AG08395 (cell line): ENCODE data around the gene CBX4.

Experiments used
- DNase-seq: peaks from one replicate; pipeline ENCODE4 v3.0.0; 2012; ENCODE audit warnings: mixed read lengths, low spot score

Gene CBX4

DNA sequence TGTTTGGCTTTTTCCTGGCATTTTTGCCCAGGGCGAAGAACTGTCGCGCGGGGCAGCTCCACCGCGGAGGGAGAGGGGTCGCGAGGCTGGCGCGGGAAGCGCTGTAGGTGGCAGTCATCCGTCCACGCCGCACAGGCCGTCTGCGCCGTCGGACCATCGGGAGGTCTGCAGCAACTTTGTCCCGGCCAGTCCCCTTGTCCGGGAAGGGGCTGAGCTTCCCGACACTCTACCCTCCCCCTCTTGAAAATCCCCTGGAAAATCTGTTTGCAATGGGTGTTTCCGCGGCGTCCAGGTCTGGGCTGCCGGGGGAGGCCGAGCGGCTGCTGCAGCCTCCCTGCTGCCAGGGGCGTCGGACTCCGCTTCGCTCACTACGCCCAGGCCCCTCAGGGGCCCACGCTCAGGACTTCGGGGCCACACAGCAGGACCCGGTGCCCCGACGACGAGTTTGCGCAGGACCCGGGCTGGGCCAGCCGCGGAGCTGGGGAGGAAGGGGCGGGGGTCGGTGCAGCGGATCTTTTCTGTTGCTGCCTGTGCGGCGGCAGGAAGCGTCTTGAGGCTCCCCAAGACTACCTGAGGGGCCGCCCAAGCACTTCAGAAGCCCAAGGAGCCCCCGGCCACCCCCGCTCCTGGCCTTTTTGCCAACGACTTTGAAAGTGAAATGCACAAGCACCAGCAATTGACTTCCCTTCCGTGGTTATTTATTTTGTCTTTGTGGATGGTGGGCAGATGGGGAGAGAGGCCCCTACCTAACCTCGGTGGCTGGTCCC, 2.3 kb upstream of the CBX4 start:
- DNase-seq: no peak

GRCh38 chr17:79840989-79841286, 1.7 kb upstream of the CBX4 start:
- DNase-seq: no peak

GRCh38 chr17:79840269-79840988, 1.2 kb upstream of the CBX4 start:
- DNase-seq: no peak

- peak; percentile 39 for DNase-seq
Observed at GRCh38 chr17:79838522-79839274, 542 bp downstream of the CBX4 start.

DNA sequence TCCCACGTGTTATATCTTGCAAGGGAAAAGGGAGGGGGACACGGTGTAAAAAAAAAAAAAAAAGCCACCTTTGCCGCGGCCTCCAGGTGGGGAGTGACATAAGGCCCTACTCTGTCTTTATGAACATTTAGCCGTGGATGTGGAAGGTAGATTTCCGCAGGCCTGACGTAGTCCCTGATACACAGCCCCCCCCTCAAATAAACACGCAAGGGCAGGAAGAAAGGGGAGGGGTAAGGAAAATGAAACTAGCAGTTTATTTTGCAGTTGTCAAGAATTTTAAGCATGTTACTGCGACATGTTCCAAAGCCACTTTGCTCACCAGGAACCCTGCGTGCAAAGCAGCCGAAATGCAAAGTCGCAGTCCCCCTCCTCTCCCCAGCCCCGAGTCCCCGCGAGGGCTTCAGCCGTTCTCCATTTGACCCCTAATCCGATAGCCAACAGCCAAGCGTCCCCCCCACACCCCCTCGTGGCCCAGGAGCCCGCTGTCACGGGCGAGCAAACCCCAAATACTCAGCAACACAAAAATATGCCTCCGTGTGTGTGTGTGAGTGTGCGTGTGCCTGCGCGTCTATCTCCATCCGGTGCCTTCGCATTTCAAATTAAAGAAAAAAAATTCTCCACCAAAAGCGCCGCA, 1.2 kb downstream of the CBX4 start:
- no peak for DNase-seq

- peak; percentile 41 for DNase-seq
Observed at GRCh38 chr17:79836972-79837887, 2.0 kb downstream of the CBX4 start.

DNA sequence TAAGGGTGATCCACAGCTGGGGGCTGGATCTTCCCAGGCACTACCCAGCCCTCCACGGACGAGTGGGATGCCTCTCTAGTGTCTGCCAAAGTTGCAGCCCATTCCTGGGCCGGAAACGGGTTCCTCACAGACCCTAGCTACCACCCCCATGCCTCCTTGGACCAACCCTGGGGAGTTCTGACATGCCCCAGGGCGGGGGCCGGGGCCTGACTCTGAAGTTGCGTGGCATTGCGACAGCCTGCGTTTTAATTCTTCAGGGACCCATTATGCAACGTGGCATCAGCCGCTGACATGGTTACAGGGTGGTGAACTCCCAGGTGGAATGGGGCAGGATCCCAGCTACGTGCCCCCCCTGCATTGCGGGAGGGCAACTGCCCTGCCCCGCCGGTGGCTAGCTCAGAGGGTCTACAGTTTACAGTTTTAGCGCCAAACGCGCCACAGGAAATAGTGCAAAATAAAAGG, 2.7 kb downstream of the CBX4 start:
- DNase-seq: no peak

GRCh38 chr17:79835953-79836509, 3.2 kb downstream of the CBX4 start:
- no peak for DNase-seq

GRCh38 chr17:79835470-79835899, 3.8 kb downstream of the CBX4 start:
- no peak for DNase-seq

- DNase-seq: no peak
Observed at GRCh38 chr17:79834565-79835469, 4.4 kb downstream of the CBX4 start.

GRCh38 chr17:79833744-79834564, 5.3 kb downstream of the CBX4 start:
- no peak for DNase-seq

GRCh38 chr17:79833110-79833450, 6.2 kb downstream of the CBX4 start:
- DNase-seq: no peak

GRCh38 chr17:79832218-79833109, 6.8 kb downstream of the CBX4 start:
- DNase-seq: no peak

DNA sequence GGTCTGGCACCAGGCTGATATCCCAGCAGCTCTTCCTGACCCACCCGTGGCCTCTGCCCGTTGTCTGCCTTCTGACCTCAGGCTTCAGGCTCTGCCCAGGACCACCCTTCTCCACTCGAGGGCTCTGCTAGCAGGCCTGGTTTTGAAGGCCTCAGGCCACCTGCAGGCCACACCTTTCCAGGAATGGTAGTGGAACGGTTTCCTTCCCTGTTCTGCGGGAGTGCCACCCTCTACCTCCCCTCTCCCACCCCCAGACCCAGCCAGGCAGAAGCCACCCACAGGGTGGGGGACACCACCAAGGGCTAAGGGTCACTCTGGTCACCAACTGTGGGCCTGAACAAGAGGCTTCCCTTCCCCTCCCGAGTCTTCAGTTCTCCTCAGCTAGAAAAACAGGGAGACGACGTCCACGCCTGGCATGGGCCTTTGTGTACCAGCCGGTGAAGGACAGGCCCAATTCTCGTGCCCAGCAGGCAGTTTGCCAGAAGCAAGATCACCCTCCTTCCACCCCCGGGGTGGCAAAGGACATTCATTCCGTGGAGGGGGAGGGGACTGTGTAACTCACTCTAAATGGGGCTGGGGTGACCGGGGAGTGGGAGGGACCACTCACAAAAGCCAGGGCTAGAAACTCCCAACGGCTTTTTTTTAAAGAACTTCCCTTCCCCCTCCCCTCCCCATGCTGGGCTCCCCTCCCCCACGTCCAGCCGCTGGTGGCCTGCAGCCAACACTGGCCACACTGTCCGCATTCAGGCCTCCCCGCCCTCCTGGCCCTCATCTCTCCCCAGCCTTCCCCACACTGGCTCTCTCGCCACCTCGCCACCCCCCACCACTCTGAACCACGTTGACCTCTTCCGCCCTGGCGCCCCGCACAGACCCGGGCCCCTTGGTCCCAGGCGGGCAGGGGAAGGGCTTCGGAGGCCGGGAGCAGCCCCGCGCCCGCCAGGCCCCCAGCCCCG, 7.7 kb downstream of the CBX4 start:
- DNase-seq: no peak

- no peak for DNase-seq
Observed at GRCh38 chr17:79830763-79831264, 8.4 kb downstream of the CBX4 start.

DNA sequence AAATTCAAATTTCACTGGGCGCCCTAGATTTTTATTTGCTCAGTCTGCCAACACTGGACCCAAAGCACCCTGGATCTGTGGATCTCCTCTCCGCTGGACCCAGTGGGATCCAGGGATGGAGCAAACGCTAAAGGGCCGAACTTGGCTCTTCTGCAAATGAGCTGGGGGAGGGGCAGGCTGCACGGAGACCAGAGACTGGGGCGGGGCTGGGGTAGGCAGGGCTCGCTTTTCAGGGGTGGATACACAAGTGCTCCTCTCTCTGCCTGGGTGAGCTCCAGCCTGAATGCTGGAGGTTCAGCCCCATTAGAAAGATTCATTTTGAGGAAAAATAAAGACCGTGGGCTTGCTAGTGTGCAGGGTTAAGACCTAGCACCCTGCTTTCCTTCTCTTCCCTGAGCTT, 8.9 kb downstream of the CBX4 start:
- no peak for DNase-seq

DNA sequence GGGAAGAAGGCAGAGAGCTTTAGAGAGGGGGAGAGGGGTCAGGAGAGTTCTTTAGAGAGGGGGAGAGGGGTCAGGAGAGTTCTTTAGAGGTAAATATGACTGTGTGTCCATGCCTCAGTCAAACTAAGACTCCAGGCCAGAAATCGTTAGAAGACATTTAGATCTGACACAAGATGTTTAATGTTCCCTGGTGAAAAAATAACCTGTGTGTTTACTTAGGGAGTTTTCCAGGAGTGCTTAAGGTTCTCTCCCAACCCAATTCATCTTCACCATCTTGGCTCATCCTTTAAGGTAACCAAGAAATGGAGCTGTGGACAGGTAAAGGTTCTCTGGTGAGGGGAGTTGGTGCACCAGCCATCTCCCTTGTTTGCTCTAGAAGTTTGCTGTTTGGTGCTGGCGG, 9.8 kb downstream of the CBX4 start:
- DNase-seq: no peak
